ENCODE results near the gene GATB. TPM values are rescaled to one million over a fixed set of nuclear protein-coding genes. Genes with fewer than 3 reads are reported as not detected.

Gene GATB
- total and polyA plus RNA-seq, 10 of the 15 experiments (the other 5 are each of a cell fraction or from before 2014, with no cell fraction given) = 20.5 to 37.3 (median 30.5) TPM

DNA sequence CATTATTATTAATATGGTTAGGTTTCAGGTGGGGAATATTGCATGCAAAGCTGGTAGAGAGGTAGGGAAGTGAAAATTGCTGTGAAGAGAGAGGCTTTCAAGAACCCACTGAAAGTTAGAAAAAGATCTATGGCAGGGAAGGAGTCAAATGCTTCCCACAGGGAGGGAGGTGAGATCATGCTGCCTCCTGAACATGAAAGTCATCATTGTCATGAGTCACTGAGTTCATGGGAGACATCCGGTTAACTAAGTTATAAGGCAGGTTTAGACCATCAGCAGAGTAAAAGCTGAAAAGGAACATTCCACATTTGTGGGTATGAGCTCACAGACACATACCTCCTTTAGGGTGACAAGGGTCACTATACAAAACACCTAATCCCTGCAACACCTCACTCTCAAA lies 16.2 kb downstream of the GATB start:
- Histone ChIP-seq H3K4me3 (no peak overlapping the region), H3K36me3 (ENCODE audit: control insufficient read depth in 2 of 2, insufficient read depth in 2 of 2, low read length in 1 of 2) (no peaks in the 10 kb centered on the region; a peak in 1 of 4 replicates), H3K4me1 (ENCODE audit: control insufficient read depth, insufficient read depth, low read length) (peaks cover 23% of the 10 kb centered on the region), H3K9ac (ENCODE audit: control insufficient read depth, insufficient read depth, low read length) (no peak overlapping the region), H3K27ac (ENCODE audit: control insufficient read depth, insufficient read depth) (peak overlapping the region; percentile 73), H3K79me2 (ENCODE audit: control insufficient read depth, insufficient read depth, low read length) (no peaks in the 10 kb centered on the region), H4K20me1 (ENCODE audit: control insufficient read depth, insufficient read depth) (no peaks in the 10 kb centered on the region), H3K4me2 (ENCODE audit: control insufficient read depth, insufficient read depth) (peak overlapping the region; percentile 60), H3K9me3 (replicated peaks; ENCODE audit: control insufficient read depth, insufficient read depth, low read length) (no peaks in the 10 kb centered on the region; the same call in 2 of the 3 replicates), H3K27me3 (replicated peaks in 1 of 2; ENCODE audit: control insufficient read depth in 2 of 2, insufficient read depth in 2 of 2, low read length in 1 of 2) (no peaks in the 10 kb centered on the region), H2AFZ (ENCODE audit: control insufficient read depth, low read depth, low read length) (no peak overlapping the region)
- WGBS (ENCODE audit: insufficient coverage, insufficient replicate concordance, low lambda C conversion rate, missing lambda C conversion rate) = 56% methylated on average over 1 of the region's 1 CpG
- RAD21 ChIA-PET (ENCODE audit: unreplicated experiment) = interaction anchor here (1.9 to 2.7 kb wide), 3 partner anchors 10 to 143 kb away, joined by 4 to 11 read pairs (median 6); no protein-coding TSS in a partner anchor
- ATAC-seq (peak; percentile 66), FAIRE-seq (no peak), DNase-seq (ENCODE audit: low read depth, low spot score) (peak; percentile 44)
- SMC1A ChIA-PET (ENCODE audit: uncharacterized antibody, unreplicated experiment) = interaction anchor here (0.7 to 1.9 kb wide), 10 partner anchors 16 to 533 kb away, joined by 3 to 9 read pairs (median 4); no protein-coding TSS in a partner anchor
- POLR2A ChIA-PET = interaction anchor here (0.6 to 1.5 kb wide), 2 partner anchors 17 to 34 kb away, joined by 3 to 4 read pairs; partner anchors contain the start of gene GATB
- intact Hi-C loops (cut with micrococcal nuclease; ENCODE audit: unreplicated experiment) = no loop called here
- BruUV-seq (replicated peaks) = no TSS peak
- CTCF ChIA-PET = interaction anchor here (0.7 to 1.9 kb wide), 4 partner anchors 16 to 140 kb away, joined by 3 to 7 read pairs (median 4); partner anchors contain the start of gene GATB
- in situ Hi-C loops (cut with MboI) = no loop called here
- TF ChIP-seq NFIC (IDR thresholded peaks at IDR 0.05; ENCODE audit: low read depth, low read length) (peak; percentile 90), ELK1 (IDR thresholded peaks at IDR 0.05; ENCODE audit: low read depth, low read length) (no peak), BMI1 (IDR thresholded peaks at IDR 0.05; ENCODE audit: borderline replicate concordance) (no peak), DPF2 (IDR thresholded peaks at IDR 0.05) (peak; percentile 27; the same call in 1 of the 2 replicates), IKZF2 (IDR thresholded peaks at IDR 0.05) (peak; percentile 92 to 94), NR2F1 (conservative IDR thresholded peaks at IDR 0.05) (peak; percentile 69; the same call in 1 of the 2 replicates), MEF2B (IDR thresholded peaks at IDR 0.05; ENCODE audit: partially characterized antibody, poor library complexity, severe bottlenecking) (no peak), TCF7 (IDR thresholded peaks at IDR 0.05; ENCODE audit: borderline replicate concordance) (peak; percentile 61; the same call in 1 of the 2 replicates), ZNF217 (IDR thresholded peaks at IDR 0.05) (no peak), ZZZ3 (IDR thresholded peaks at IDR 0.05; ENCODE audit: control insufficient read depth, insufficient read length, low read depth) (no peak), EP300 (IDR thresholded peaks at IDR 0.05; ENCODE audit: borderline replicate concordance in 1 of 2, control insufficient read depth in 1 of 2, low read depth in 2 of 2, low read length in 2 of 2) (peak in 1 of 2 experiments; percentile 67; a peak in 1 of 4 replicates), SPI1 (IDR thresholded peaks at IDR 0.05; ENCODE audit: borderline replicate concordance, insufficient read depth, low read depth, low read length) (peak; percentile 76), CEBPB (IDR thresholded peaks at IDR 0.05; ENCODE audit: borderline replicate concordance in 1 of 2, low read depth in 2 of 2, low read length in 2 of 2) (0 out of 4 replicates have a peak, but pooled peaks of 1 of the 2 experiments have one; percentile 3), SKIL (IDR thresholded peaks at IDR 0.05; ENCODE audit: low read depth, poor library complexity, severe bottlenecking) (peak; percentile 32), PAX5 (IDR thresholded peaks at IDR 0.05; ENCODE audit: borderline replicate concordance, low read depth, low read length) (0 out of 2 replicates have a peak, but pooled peaks have one; percentile 26), EED (IDR thresholded peaks at IDR 0.05; ENCODE audit: low read depth) (peak; percentile 97), POLR2AphosphoS2 (IDR thresholded peaks at IDR 0.05; ENCODE audit: low read depth, low read length) (no peak), FOXM1 (IDR thresholded peaks at IDR 0.05; ENCODE audit: low read depth, low read length) (peak; percentile 87; the same call in 1 of the 2 replicates), MTA3 (IDR thresholded peaks at IDR 0.05; ENCODE audit: borderline replicate concordance, low read length) (0 out of 2 replicates have a peak, but pooled peaks have one; percentile 41), RAD51 (IDR thresholded peaks at IDR 0.05) (no peak)
- TF ChIP-seq, protein P1, sequence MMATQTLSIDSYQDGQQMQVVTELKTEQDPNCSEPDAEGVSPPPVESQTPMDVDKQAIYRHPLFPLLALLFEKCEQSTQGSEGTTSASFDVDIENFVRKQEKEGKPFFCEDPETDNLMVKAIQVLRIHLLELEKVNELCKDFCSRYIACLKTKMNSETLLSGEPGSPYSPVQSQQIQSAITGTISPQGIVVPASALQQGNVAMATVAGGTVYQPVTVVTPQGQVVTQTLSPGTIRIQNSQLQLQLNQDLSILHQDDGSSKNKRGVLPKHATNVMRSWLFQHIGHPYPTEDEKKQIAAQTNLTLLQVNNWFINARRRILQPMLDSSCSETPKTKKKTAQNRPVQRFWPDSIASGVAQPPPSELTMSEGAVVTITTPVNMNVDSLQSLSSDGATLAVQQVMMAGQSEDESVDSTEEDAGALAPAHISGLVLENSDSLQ (IDR thresholded peaks at IDR 0.05) = no peak

All from GM12878 (cell line).